Stimulated activated CD4-positive, alpha-beta T cell treated with anti-CD3 and anti-CD28 coated beads, TNF-alpha, amount 100 ng/mL, for 1 hour (primary cell): ENCODE measurements around the gene SRGAP1.
"Not testable (repeated sequence)": the region's sequence is repeated elsewhere in the genome, so short reads cannot be mapped to it uniquely, and the experiment has no call there.

ENCODE experiments used
- DNase-seq, 3 donors: peaks; one replicate each; pipeline ENCODE4 v3.0.0-alpha.2; 2020; ENCODE audit warnings: low read depth in 3 of 3, low spot score in 1 of 3

Gene SRGAP1

GRCh38 chr12:64107776-64108175 lies 263.3 kb downstream of the SRGAP1 start:
- DNase-seq: no peak

GRCh38 chr12:64109706-64110105 lies 265.2 kb downstream of the SRGAP1 start:
- DNase-seq: no peak

- DNase-seq: no peak
Measured at GRCh38 chr12:64110864-64111263, 266.4 kb downstream of the SRGAP1 start.

GRCh38 chr12:64116969-64117368 lies 272.5 kb downstream of the SRGAP1 start:
- DNase-seq: no peak

GRCh38 chr12:64120568-64120967 lies 276.1 kb downstream of the SRGAP1 start:
- DNase-seq: no peak

- not testable (repeated sequence) for DNase-seq
Measured at GRCh38 chr12:64121086-64121485, 276.6 kb downstream of the SRGAP1 start.

- DNase-seq: no peak
Measured at GRCh38 chr12:64122154-64122553, 277.7 kb downstream of the SRGAP1 start.

GRCh38 chr12:64122995-64123394 lies 278.5 kb downstream of the SRGAP1 start:
- DNase-seq: no peak

- no peak for DNase-seq
Measured at GRCh38 chr12:64123448-64123847, 278.9 kb downstream of the SRGAP1 start.

GRCh38 chr12:64124511-64125197 lies 280.2 kb downstream of the SRGAP1 start:
- no peak for DNase-seq

GRCh38 chr12:64125913-64126312 lies 281.4 kb downstream of the SRGAP1 start:
- no peak for DNase-seq

GRCh38 chr12:64127811-64128210 lies 283.3 kb downstream of the SRGAP1 start:
- no peak for DNase-seq

GRCh38 chr12:64128366-64128765 lies 283.9 kb downstream of the SRGAP1 start:
- DNase-seq: no peak

- not testable (repeated sequence) for DNase-seq
Measured at GRCh38 chr12:64130476-64130875, 286.0 kb downstream of the SRGAP1 start.

GRCh38 chr12:64131456-64131855 lies 287.0 kb downstream of the SRGAP1 start:
- not testable (repeated sequence) for DNase-seq

- DNase-seq: not testable (repeated sequence)
Measured at GRCh38 chr12:64132672-64133071, 288.2 kb downstream of the SRGAP1 start.

GRCh38 chr12:64137117-64137516 lies 292.6 kb downstream of the SRGAP1 start:
- no peak for DNase-seq

- DNase-seq: no peak
Measured at GRCh38 chr12:64139021-64139420, 294.5 kb downstream of the SRGAP1 start.

- DNase-seq: no peak
Measured at GRCh38 chr12:64142382-64142781, 297.9 kb downstream of the SRGAP1 start.

- DNase-seq: no peak
Measured at GRCh38 chr12:64142784-64143183, 298.3 kb downstream of the SRGAP1 start.

GRCh38 chr12:64145226-64145625 lies 300.7 kb downstream of the SRGAP1 start:
- DNase-seq: no peak

GRCh38 chr12:64147011-64147631 lies 302.6 kb downstream of the SRGAP1 start:
- DNase-seq: no peak

- DNase-seq: no peak
Measured at GRCh38 chr12:64147875-64148274, 303.4 kb downstream of the SRGAP1 start.
